HEK293 (cell line): Measurements from ENCODE around the gene CRB3.

Experiments
- CTCF ChIA-PET: fragments of 350-600 bp; formaldehyde crosslinking; extraction: SDS; loops from one replicate; lab custom pipeline; 2021; ENCODE audit warnings: antibody characterized with exemption; lab: Yijun Ruan, JAX
- POLR2A ChIA-PET: fragments of 300-600 bp; formaldehyde crosslinking; extraction: SDS; loops from one replicate; lab custom pipeline; 2020; ENCODE audit warnings: antibody characterized with exemption, inconsistent platforms; lab: Yijun Ruan, JAX
- H3K27ac ChIP-seq: fragments of 200-500 bp; sonication (Bioruptor generic); 2 replicates; pipeline ENCODE4 v1.5.1; 2014; ENCODE audit warnings: low read depth, low read length, control low read depth, inconsistent platforms; ENCODE audit errors: extremely low read depth
- H3K36me3 ChIP-seq, 2 experiments: fragments of 200-500 bp in 1 of 2; sonication (Bioruptor generic) in 1 of 2; 1 replicate in 1 of 2; 2 replicates in 1 of 2; pipeline ENCODE4 v1.5.1; 2014 to 2017; ENCODE audit warnings: inconsistent platforms in 2 of 2, low read length in 2 of 2; ENCODE audit not compliant: control insufficient read depth in 2 of 2, insufficient read depth in 1 of 2
- H3K4me1 ChIP-seq: fragments of 200-500 bp; sonication (Bioruptor generic); 2 replicates; pipeline ENCODE4 v1.5.1; 2014; ENCODE audit warnings: mild to moderate bottlenecking, low read length, inconsistent platforms; ENCODE audit not compliant: control insufficient read depth, insufficient read depth
- H3K4me3 ChIP-seq: 2 replicates; pipeline ENCODE4 v1.5.1; 2011; ENCODE audit warnings: low read depth, mild to moderate bottlenecking, control low read depth, low read length, moderate library complexity
- H3K9me3 ChIP-seq: fragments of 200-500 bp; sonication (Bioruptor generic); 2 replicates; pipeline ENCODE4 v1.5.1; 2014; ENCODE audit warnings: low read depth, low read length, inconsistent platforms; ENCODE audit not compliant: control insufficient read depth, insufficient read depth
- BCL11B ChIP-seq: fragments of 450-650 bp; formaldehyde crosslinking; IDR thresholded peaks from 2 replicates; pipeline ENCODE4 v1.5.1; 2016; ENCODE audit warnings: low read depth, missing biosample characterization, missing genetic modification characterization
- GLIS1 ChIP-seq: fragments of 450-650 bp; formaldehyde crosslinking; IDR thresholded peaks from 2 replicates; pipeline ENCODE4 v1.5.1; 2016; ENCODE audit warnings: missing biosample characterization, missing genetic modification characterization
- GLIS2 ChIP-seq: fragments of 450-650 bp; formaldehyde crosslinking; IDR thresholded peaks from 2 replicates; pipeline ENCODE4 v1.5.1; 2016; ENCODE audit warnings: missing biosample characterization, missing genetic modification characterization
- SCRT2 ChIP-seq: fragments of 450-650 bp; formaldehyde crosslinking; IDR thresholded peaks from 2 replicates; pipeline ENCODE4 v1.5.1; 2016; ENCODE audit warnings: missing biosample characterization, missing genetic modification characterization
- SP2 ChIP-seq: fragments of 450-650 bp; formaldehyde crosslinking; IDR thresholded peaks from 2 replicates; pipeline ENCODE4 v1.5.1; 2016; ENCODE audit warnings: missing biosample characterization, missing genetic modification characterization
- TSHZ1 ChIP-seq: fragments of 450-650 bp; formaldehyde crosslinking; IDR thresholded peaks from 2 replicates; pipeline ENCODE4 v1.5.1; 2016; ENCODE audit warnings: missing biosample characterization, missing genetic modification characterization, borderline replicate concordance
- ZBTB10 ChIP-seq: fragments of 450-650 bp; formaldehyde crosslinking; IDR thresholded peaks from 2 replicates; pipeline ENCODE4 v1.5.1; 2016; ENCODE audit warnings: missing biosample characterization, missing genetic modification characterization
- ZEB2 ChIP-seq: fragments of 450-650 bp; formaldehyde crosslinking; IDR thresholded peaks from 2 replicates; pipeline ENCODE4 v1.5.1; 2016; ENCODE audit warnings: missing biosample characterization, missing genetic modification characterization
- ZNF121 ChIP-seq: fragments of 450-650 bp; formaldehyde crosslinking; IDR thresholded peaks from 2 replicates; pipeline ENCODE4 v1.5.1; 2016; ENCODE audit warnings: missing biosample characterization, missing genetic modification characterization
- ZNF280C ChIP-seq: fragments of 450-650 bp; formaldehyde crosslinking; IDR thresholded peaks from 2 replicates; pipeline ENCODE4 v1.5.1; 2016; ENCODE audit warnings: missing biosample characterization, missing genetic modification characterization
- ZNF473 ChIP-seq: fragments of 450-650 bp; formaldehyde crosslinking; IDR thresholded peaks from 2 replicates; pipeline ENCODE4 v1.5.1; 2017; ENCODE audit warnings: missing biosample characterization, missing genetic modification characterization
- ZNF501 ChIP-seq: fragments of 450-650 bp; formaldehyde crosslinking; IDR thresholded peaks from 2 replicates; pipeline ENCODE4 v1.5.1; 2016; ENCODE audit warnings: missing biosample characterization, missing genetic modification characterization

Gene CRB3

GRCh38 chr19:6501740-6502648 is 37.9 kb downstream of the CRB3 start, which contains the start of gene TUBB4A (continued):
- TF ChIP-seq ZBTB10 (tag by site-specific recombination) = peak; percentile 57; the same call in 1 of the 2 replicates
- no peak for TF ChIP-seq ZNF280C (tag by site-specific recombination)
- no peak for TF ChIP-seq TSHZ1 (tag by site-specific recombination)
- TF ChIP-seq GLIS2 (tag by site-specific recombination) = peak; percentile 91
- TF ChIP-seq BCL11B (tag by site-specific recombination) = peak; percentile 39; the same call in 1 of the 2 replicates
- no peak for TF ChIP-seq ZNF501 (tag by site-specific recombination)

- H3K27ac ChIP-seq = no peak overlapping the region
- CTCF ChIA-PET = interaction anchor here (0.6 to 1.3 kb wide), 3 partner anchors 16 to 278 kb away, joined by 3 to 6 read pairs (median 4); no protein-coding TSS in a partner anchor
- H3K4me3 ChIP-seq = no peak overlapping the region
- no peaks in the 10 kb centered on the region; the same call in 1 of the 2 replicates for H3K4me1 ChIP-seq
- peak; percentile 76 for TF ChIP-seq ZNF121 (tag by site-specific recombination)
- TF ChIP-seq SP2 (tag by site-specific recombination) = 0 out of 2 replicates have a peak, but pooled peaks have one; percentile 14
- peak; percentile 40 for TF ChIP-seq GLIS1 (tag by site-specific recombination)
- TF ChIP-seq SCRT2 (tag by site-specific recombination) = no peak
- TF ChIP-seq ZNF473 = no peak
- no peak for TF ChIP-seq ZEB2 (tag by site-specific recombination)
- H3K9me3 ChIP-seq = no peaks in the 10 kb centered on the region
- POLR2A ChIA-PET = no interaction called here
- H3K36me3 ChIP-seq = no peaks in the 10 kb centered on the region; a peak in 1 of 3 replicates
Measured at GRCh38 chr19:6503407-6504201, 39.5 kb downstream of the CRB3 start.
